GM06990 (cell line): ENCODE data around the gene CSMD2.

Experiments
- DNase-seq: peaks from one replicate; pipeline ENCODE4 v3.0.0-alpha.2; 2011; ENCODE audit not compliant: insufficient read length; ENCODE audit errors: extremely low read depth
- H3K27me3 ChIP-seq: replicated peaks from 2 replicates; pipeline ENCODE4 v1.6.0; 2011; ENCODE audit warnings: low read length; ENCODE audit not compliant: control insufficient read depth, insufficient read depth
- H3K36me3 ChIP-seq: 2 replicates; pipeline ENCODE4 v1.5.1; 2011; ENCODE audit warnings: low read length; ENCODE audit not compliant: control insufficient read depth, insufficient read depth
- H3K4me3 ChIP-seq: replicated peaks from 2 replicates; pipeline ENCODE4 v1.5.1; 2011; ENCODE audit warnings: low read depth, mild to moderate bottlenecking, control low read depth, low read length
- TF ChIP-seq, protein P1 (sequence below): IDR thresholded peaks from 2 replicates; pipeline ENCODE4 v1.5.1; 2011; ENCODE audit warnings: low read length, control low read depth, mild to moderate bottlenecking, inconsistent platforms; ENCODE audit not compliant: insufficient read depth, poor library complexity, severe bottlenecking

Gene CSMD2

DNA sequence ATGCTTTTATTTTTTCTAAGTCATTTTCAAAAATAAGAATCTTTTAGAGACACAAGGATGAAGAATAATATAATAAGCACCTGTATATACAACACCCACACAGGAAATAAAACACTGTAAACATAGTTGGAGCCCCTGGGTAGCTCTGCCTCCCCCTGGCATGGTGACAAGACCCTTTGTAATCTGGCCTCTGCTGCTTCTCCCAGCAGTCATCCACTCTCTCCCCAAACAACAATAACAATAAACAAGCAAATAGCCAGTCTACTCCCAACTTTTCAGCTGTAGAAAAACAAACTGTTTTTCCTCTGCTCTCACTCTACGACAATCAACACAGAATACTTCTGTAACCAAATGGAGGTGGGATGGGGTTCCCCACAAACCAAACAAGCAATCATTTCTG lies 110.1 kb downstream of the CSMD2 start:
- TF ChIP-seq, protein P1, sequence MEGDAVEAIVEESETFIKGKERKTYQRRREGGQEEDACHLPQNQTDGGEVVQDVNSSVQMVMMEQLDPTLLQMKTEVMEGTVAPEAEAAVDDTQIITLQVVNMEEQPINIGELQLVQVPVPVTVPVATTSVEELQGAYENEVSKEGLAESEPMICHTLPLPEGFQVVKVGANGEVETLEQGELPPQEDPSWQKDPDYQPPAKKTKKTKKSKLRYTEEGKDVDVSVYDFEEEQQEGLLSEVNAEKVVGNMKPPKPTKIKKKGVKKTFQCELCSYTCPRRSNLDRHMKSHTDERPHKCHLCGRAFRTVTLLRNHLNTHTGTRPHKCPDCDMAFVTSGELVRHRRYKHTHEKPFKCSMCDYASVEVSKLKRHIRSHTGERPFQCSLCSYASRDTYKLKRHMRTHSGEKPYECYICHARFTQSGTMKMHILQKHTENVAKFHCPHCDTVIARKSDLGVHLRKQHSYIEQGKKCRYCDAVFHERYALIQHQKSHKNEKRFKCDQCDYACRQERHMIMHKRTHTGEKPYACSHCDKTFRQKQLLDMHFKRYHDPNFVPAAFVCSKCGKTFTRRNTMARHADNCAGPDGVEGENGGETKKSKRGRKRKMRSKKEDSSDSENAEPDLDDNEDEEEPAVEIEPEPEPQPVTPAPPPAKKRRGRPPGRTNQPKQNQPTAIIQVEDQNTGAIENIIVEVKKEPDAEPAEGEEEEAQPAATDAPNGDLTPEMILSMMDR = no peak
- no peak for DNase-seq
- H3K36me3 ChIP-seq = no peaks in the 10 kb centered on the region
- H3K27me3 ChIP-seq = no peaks in the 10 kb centered on the region
- no peak overlapping the region for H3K4me3 ChIP-seq

DNA sequence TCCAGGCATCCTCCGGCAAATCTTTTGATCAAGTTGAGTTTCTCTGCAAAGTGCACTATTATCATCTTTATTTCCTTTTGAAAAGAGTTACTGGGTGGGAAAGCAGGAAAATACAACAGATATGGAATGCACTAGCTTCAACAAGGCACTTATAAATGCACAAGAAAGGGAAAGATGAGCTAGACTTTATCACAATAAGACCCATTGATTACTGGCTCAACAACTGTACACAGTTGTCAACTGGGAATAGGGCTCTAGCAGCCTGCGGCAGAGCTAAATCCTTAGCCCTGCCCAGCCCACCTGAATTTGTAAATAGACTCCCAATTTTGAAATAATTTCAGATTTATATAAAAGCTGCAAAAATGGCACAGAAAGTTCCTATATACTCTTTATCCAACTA lies 111.4 kb downstream of the CSMD2 start:
- TF ChIP-seq, protein P1 = no peak
- DNase-seq = no peak
- H3K4me3 ChIP-seq = no peak overlapping the region
- no peaks in the 10 kb centered on the region for H3K36me3 ChIP-seq
- H3K27me3 ChIP-seq = no peaks in the 10 kb centered on the region

DNA sequence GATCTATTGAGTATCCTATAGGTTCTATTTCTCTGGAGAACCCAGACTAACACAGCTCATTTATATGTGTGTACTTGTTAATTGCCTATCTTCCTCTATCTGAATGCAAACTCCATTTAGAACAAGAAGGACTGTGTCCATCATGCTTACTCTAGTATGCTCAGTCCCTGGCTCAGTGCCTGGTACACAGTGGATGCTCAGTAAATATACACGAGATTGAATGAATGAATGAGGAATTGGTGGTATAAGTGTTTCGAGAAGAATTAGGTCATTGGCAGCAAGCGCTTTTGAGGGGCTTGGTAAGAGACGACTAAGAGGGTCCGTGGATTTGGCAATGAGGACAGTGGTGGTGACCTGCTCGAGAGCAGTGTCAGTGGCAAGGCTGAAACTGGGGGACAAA lies 112.5 kb downstream of the CSMD2 start:
- Histone ChIP-seq H3K4me3 (no peak overlapping the region), H3K36me3 (no peaks in the 10 kb centered on the region), H3K27me3 (no peaks in the 10 kb centered on the region)
- no peak for DNase-seq
- TF ChIP-seq, protein P1 = no peak

DNA sequence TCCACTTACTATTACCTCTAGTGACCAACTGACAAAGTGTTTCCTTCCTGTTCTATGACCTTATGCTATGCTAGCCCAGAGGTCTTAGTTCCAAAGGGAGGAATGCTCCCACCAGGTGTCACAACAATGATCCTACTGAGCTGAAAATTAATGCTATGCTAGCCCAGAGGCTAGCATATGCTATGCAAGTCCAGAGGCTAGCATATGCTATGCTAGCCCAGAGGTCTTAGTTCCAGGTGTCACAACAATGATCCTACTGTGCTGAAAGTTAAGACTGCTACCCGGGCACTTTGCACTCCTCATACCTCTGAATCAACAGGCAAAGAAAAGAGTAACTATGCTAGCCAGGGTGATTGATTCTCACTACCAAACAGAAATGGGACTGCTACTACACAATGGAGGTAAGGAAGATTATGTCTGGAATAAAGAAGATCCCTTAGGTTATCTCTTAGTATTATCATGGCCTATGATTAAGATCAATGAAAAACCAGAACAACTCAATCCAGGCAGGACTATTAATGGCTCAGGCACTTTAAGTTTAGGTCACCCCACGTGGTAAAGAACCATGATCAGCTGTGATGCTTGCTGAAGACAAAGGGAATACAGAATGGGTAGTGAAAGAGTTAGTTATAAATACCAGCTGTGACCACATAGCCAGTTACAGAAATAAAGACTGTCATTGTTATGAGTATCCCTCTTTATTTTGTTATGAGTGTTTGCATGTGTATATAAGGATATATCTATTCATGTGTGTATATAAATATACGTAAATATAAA lies 114.1 kb downstream of the CSMD2 start:
- no peaks in the 10 kb centered on the region for H3K27me3 ChIP-seq
- H3K4me3 ChIP-seq = no peak overlapping the region
- no peaks in the 10 kb centered on the region for H3K36me3 ChIP-seq
- TF ChIP-seq, protein P1 = no peak
- DNase-seq = no peak

DNA sequence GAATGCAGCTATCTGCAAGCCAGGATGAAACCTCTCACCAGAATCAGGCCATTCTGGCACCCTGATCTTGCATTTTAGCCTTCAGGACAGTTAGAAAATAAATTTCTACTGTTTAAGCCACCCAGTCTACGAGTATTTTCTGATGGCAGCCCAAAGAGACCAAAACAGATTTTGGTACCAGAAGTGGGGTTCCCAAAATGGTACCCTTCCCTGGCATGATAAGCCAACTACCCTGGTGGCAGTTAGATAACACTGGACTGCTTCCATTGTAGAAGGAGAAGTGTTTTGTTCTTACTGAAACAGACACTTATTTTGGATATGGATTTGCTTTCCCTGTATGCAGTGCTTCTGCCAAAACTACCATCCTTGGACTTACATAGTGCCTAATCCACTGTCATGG lies 115.0 kb downstream of the CSMD2 start:
- Histone ChIP-seq H3K36me3 (no peaks in the 10 kb centered on the region), H3K4me3 (no peak overlapping the region), H3K27me3 (no peaks in the 10 kb centered on the region)
- TF ChIP-seq, protein P1 = no peak
- DNase-seq = no peak
